ENCODE data around the gene WIPF3. TPM values are rescaled to one million over a fixed set of nuclear protein-coding genes. Genes with fewer than 3 reads are reported as not detected.

Gene WIPF3, protein sequence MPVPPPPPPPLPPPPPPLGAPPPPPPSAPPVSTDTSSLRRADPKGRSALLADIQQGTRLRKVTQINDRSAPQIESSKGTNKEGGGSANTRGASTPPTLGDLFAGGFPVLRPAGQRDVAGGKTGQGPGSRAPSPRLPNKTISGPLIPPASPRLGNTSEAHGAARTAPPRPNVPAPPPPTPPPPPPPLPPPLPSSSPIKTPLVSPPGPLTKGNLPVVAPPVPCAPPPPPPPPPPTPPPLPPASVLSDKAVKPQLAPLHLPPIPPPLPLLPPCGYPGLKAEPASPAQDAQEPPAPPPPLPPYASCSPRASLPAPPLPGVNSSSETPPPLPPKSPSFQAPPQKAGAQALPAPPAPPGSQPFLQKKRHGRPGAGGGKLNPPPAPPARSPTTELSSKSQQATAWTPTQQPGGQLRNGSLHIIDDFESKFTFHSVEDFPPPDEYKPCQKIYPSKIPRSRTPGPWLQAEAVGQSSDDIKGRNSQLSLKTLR
- 4.7 TPM for total RNA-seq

DNA sequence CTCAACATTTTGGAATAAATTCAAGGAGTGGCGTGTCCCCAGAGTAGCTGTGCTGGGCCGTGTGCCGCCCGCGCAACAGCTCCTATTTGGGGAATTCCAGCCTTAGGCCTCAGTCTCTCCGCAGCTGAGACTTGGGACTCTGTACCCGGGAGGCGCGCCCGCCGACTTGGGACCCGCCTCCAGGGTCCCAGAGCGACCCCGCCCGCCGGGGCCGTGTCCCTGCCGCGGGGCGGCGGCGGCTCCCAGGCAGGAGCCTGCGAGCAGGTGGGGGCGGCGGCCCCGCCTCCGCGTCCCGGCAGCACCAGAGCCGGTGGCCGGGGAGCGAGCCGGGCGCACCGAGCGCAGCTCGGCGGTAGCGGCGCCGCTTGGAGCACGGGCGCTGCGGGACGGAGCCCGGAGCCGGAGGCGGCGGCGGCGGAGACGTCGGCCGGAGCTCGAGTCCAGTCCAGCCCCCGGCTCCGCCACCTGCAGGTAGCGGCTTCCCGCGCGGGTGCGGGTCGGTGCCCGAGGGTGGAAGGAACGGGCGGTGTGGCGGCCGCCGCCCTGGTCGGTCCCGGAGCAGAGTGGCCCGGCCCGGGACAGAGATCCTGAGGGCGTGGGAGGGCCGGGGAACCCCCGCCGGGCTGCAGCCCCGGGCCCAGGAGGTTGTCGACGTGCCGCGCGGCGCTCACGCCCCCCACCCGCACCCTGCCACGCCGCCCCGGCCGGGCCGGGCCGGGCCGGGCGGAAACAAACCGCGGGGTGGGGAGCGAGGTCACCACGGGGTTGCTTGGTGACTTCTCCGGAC lies at the start of gene WIPF3:
TSS of gene WIPF3 (plus strand) at position 301 of the 787 bp plus-strand sequence. CDS start 28,217 bp downstream, outside the sequence.
- peak within 1 kb of the TSS; percentile 85 for H3K27ac ChIP-seq (ENCODE audit: low read depth, low read length)
- H3K27me3 ChIP-seq (ENCODE audit: control insufficient read depth in 3 of 3, insufficient read depth in 3 of 3, low read length in 3 of 3): peaks cover 0 to 3% (median 3%) of the 10 kb centered on the region in 3 donors
- peaks cover 3 to 29% (median 17%) of the 10 kb centered on the region in 3 donors for H3K4me1 ChIP-seq (ENCODE audit: control insufficient read depth in 3 of 3, insufficient read depth in 3 of 3, low read length in 3 of 3)
- no peaks in the 10 kb centered on the region for H3K9me3 ChIP-seq (ENCODE audit: control insufficient read depth in 3 of 3, low read length in 3 of 3)
- H3K36me3 ChIP-seq (ENCODE audit: control insufficient read depth in 3 of 3, insufficient read depth in 3 of 3, low read length in 3 of 3): no peaks in the 10 kb centered on the region
- H3K9ac ChIP-seq (ENCODE audit: low read depth in 1 of 3, low read length in 3 of 3): peak within 1 kb of the TSS; percentile 67 to 89 (median 85)
- H3K4me3 ChIP-seq (ENCODE audit: low read length in 3 of 3): peak within 1 kb of the TSS; percentile 76 to 81 (median 78)

DNA sequence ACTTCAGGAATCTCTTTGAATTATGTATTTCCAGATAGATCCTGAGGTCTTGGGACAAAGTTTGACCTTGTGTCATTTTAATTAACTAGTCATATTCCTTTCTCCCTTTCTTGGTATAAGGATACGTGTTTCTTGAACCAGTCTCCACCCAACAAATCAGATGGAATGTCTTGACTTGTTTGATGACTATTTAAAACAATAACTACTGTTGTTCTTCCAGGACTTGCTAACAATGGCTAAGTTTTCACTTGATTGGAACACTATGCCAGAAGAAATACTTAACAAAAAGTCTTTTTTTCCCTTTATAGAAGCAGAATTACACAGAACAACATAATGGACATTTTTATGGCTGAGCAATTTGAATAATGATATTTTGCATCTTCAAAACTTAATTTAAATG lies 43.0 kb upstream of the WIPF3 start:
- no peak overlapping the region for H3K9ac ChIP-seq (ENCODE audit: low read depth in 1 of 3, low read length in 3 of 3)
- no peaks in the 10 kb centered on the region for H3K36me3 ChIP-seq (ENCODE audit: control insufficient read depth in 3 of 3, insufficient read depth in 3 of 3, low read length in 3 of 3)
- no peaks in the 10 kb centered on the region for H3K9me3 ChIP-seq (ENCODE audit: control insufficient read depth in 3 of 3, low read length in 3 of 3)
- peaks cover 0 to 11% (median 9%) of the 10 kb centered on the region in 3 donors for H3K4me1 ChIP-seq (ENCODE audit: control insufficient read depth in 3 of 3, insufficient read depth in 3 of 3, low read length in 3 of 3)
- no peak overlapping the region for H3K27ac ChIP-seq (ENCODE audit: low read depth, low read length)
- H3K27me3 ChIP-seq (ENCODE audit: control insufficient read depth in 3 of 3, insufficient read depth in 3 of 3, low read length in 3 of 3): no peaks in the 10 kb centered on the region
- no peak overlapping the region for H3K4me3 ChIP-seq (ENCODE audit: low read length in 3 of 3)

DNA sequence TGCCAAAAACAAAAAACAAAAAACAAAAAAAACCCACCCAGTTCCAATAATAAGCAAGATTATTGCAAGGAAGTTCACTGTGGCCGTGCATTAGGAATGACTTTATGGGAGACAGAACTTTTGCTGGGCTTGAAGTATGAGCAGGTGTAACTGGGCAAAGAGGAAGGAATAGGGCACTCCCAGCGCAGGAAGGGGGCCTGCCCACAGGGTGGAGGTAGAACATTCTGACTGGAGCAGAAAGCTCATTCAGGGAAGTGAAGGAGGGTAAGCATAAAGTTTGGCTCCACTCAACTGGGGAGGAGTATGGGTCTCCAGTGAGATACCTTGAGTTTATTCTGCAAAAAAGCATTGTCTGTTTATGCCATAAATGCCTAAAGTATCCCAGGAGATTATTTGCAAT lies 42.1 kb upstream of the WIPF3 start:
- H3K36me3 ChIP-seq (ENCODE audit: control insufficient read depth in 3 of 3, insufficient read depth in 3 of 3, low read length in 3 of 3): no peaks in the 10 kb centered on the region
- no peaks in the 10 kb centered on the region for H3K9me3 ChIP-seq (ENCODE audit: control insufficient read depth in 3 of 3, low read length in 3 of 3)
- H3K27ac ChIP-seq (ENCODE audit: low read depth, low read length): no peak overlapping the region
- no peaks in the 10 kb centered on the region for H3K27me3 ChIP-seq (ENCODE audit: control insufficient read depth in 3 of 3, insufficient read depth in 3 of 3, low read length in 3 of 3)
- no peak overlapping the region for H3K4me3 ChIP-seq (ENCODE audit: low read length in 3 of 3)
- peaks cover 0 to 11% (median 9%) of the 10 kb centered on the region in 3 donors for H3K4me1 ChIP-seq (ENCODE audit: control insufficient read depth in 3 of 3, insufficient read depth in 3 of 3, low read length in 3 of 3)
- no peak overlapping the region for H3K9ac ChIP-seq (ENCODE audit: low read depth in 1 of 3, low read length in 3 of 3)

DNA sequence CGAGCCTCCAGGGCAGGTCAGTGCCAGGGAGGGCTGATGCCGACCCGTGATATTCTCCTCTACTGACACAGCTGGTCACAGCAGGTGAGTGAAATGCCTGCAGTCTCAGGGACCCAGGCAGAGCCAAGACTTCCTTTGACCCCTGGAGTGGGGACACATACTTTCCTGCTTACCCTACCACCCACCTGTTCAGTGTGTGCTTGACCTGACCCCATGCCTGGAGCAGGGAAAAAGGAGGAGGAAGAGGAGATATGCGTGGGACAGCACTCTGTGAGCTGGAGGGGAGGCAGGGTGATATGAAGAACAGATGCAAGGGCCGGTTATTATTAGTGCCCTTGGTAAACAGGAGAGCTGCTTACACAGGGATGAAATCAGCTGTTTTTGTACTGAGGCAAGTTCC lies 40.8 kb upstream of the WIPF3 start:
- peaks cover 0 to 11% (median 9%) of the 10 kb centered on the region in 3 donors for H3K4me1 ChIP-seq (ENCODE audit: control insufficient read depth in 3 of 3, insufficient read depth in 3 of 3, low read length in 3 of 3)
- H3K4me3 ChIP-seq (ENCODE audit: low read length in 3 of 3): no peak overlapping the region
- no peaks in the 10 kb centered on the region for H3K36me3 ChIP-seq (ENCODE audit: control insufficient read depth in 3 of 3, insufficient read depth in 3 of 3, low read length in 3 of 3)
- peak overlapping the region in 1 of 3 donors; percentile 64 for H3K9ac ChIP-seq (ENCODE audit: low read depth in 1 of 3, low read length in 3 of 3)
- H3K27me3 ChIP-seq (ENCODE audit: control insufficient read depth in 3 of 3, insufficient read depth in 3 of 3, low read length in 3 of 3): no peaks in the 10 kb centered on the region
- peak overlapping the region; percentile 58 for H3K27ac ChIP-seq (ENCODE audit: low read depth, low read length)
- H3K9me3 ChIP-seq (ENCODE audit: control insufficient read depth in 3 of 3, low read length in 3 of 3): no peaks in the 10 kb centered on the region

DNA sequence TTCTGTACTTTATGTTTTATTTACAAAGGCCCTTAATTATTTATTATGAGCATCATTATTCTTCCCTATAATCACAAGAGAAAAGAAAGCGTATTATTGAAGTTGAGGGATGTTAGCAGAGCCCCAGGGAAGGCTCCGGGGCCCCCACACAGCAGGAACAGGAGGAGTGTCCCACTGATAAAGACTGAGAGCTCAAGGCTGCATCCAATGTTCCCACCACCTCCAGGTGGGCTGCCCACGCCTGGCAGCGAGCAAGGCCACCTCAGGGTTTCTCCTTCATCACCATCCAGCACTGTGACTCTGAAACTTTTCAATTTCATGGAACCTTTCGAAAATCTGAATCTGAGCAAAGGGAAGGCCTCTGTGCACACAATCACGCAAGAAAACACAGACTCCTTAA lies 35.9 kb upstream of the WIPF3 start:
- no peak overlapping the region for H3K9ac ChIP-seq (ENCODE audit: low read depth in 1 of 3, low read length in 3 of 3)
- H3K9me3 ChIP-seq (ENCODE audit: control insufficient read depth in 3 of 3, low read length in 3 of 3): no peaks in the 10 kb centered on the region
- no peak overlapping the region for H3K27ac ChIP-seq (ENCODE audit: low read depth, low read length)
- no peaks in the 10 kb centered on the region for H3K36me3 ChIP-seq (ENCODE audit: control insufficient read depth in 3 of 3, insufficient read depth in 3 of 3, low read length in 3 of 3)
- H3K4me3 ChIP-seq (ENCODE audit: low read length in 3 of 3): no peak overlapping the region
- peaks cover 0 to 9% (median 8%) of the 10 kb centered on the region in 3 donors for H3K4me1 ChIP-seq (ENCODE audit: control insufficient read depth in 3 of 3, insufficient read depth in 3 of 3, low read length in 3 of 3)
- H3K27me3 ChIP-seq (ENCODE audit: control insufficient read depth in 3 of 3, insufficient read depth in 3 of 3, low read length in 3 of 3): no peaks in the 10 kb centered on the region

DNA sequence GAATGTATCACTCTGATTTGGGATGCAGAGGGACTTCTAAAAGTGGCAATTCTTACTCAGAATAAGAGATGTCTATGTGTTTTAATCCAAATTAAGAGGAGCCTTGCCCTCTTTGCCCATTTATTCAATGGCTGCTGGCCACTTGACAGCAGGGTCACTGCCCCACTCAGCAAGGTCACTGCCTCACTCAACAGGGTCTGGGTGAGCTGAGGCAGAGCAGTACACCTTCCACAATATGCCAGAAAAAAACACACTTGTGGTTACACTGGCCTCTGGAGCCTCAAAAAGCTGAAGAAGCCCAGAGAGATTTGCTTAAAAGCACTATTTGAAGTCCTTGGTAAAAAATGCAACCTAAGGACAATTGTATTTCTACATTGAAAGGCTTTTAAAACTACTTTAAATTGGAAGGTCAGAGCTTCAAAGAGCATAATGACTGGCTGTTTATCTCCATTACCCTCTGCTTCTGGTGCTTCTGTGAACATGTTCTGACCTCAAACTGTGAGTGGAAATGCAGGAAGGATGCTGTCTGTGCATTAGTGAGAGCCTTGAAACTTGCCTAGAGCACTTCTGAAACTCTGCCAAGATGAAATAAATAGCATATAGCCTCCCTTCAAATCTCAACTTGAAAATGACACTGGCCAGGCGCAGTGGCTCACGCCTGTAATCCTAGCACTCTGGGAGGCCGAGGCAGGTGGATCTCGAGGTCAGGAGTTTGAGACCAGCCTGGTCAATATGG lies 35.1 kb upstream of the WIPF3 start:
- H3K36me3 ChIP-seq (ENCODE audit: control insufficient read depth in 3 of 3, insufficient read depth in 3 of 3, low read length in 3 of 3): no peaks in the 10 kb centered on the region
- H3K27me3 ChIP-seq (ENCODE audit: control insufficient read depth in 3 of 3, insufficient read depth in 3 of 3, low read length in 3 of 3): no peaks in the 10 kb centered on the region
- H3K4me1 ChIP-seq (ENCODE audit: control insufficient read depth in 3 of 3, insufficient read depth in 3 of 3, low read length in 3 of 3): peaks cover 0 to 1% (median under 1%) of the 10 kb centered on the region in 3 donors
- H3K9ac ChIP-seq (ENCODE audit: low read depth in 1 of 3, low read length in 3 of 3): no peak overlapping the region
- no peak overlapping the region for H3K4me3 ChIP-seq (ENCODE audit: low read length in 3 of 3)
- no peak overlapping the region for H3K27ac ChIP-seq (ENCODE audit: low read depth, low read length)
- no peaks in the 10 kb centered on the region for H3K9me3 ChIP-seq (ENCODE audit: control insufficient read depth in 3 of 3, low read length in 3 of 3)

DNA sequence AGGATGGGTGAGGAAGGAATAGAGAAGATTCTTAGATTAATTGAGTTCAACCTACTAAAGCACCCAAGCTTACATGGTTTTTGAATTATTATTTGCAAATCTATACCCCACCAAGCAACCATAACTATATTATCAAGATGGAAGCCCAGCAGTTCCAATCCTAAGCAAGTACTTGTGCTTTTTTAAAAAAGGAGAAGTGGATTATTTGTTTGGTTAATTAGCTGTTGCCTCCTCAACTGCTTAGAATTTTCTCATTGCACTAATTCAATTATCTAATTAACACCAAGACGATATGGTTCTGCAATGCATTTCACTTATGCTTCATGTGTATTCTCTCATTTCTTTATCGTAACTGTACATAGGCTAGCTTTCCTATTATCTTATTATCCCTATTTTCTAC lies 27.3 kb upstream of the WIPF3 start:
- Histone ChIP-seq H3K4me1 (ENCODE audit: control insufficient read depth in 3 of 3, insufficient read depth in 3 of 3, low read length in 3 of 3) (no peaks in the 10 kb centered on the region), H3K36me3 (ENCODE audit: control insufficient read depth in 3 of 3, insufficient read depth in 3 of 3, low read length in 3 of 3) (no peaks in the 10 kb centered on the region), H3K27ac (ENCODE audit: low read depth, low read length) (no peak overlapping the region), H3K27me3 (ENCODE audit: control insufficient read depth in 3 of 3, insufficient read depth in 3 of 3, low read length in 3 of 3) (no peaks in the 10 kb centered on the region), H3K9me3 (ENCODE audit: control insufficient read depth in 3 of 3, low read length in 3 of 3) (peaks cover 0 to 3% (median 0%) of the 10 kb centered on the region in 3 donors), H3K4me3 (ENCODE audit: low read length in 3 of 3) (no peak overlapping the region), H3K9ac (ENCODE audit: low read depth in 1 of 3, low read length in 3 of 3) (no peak overlapping the region)

DNA sequence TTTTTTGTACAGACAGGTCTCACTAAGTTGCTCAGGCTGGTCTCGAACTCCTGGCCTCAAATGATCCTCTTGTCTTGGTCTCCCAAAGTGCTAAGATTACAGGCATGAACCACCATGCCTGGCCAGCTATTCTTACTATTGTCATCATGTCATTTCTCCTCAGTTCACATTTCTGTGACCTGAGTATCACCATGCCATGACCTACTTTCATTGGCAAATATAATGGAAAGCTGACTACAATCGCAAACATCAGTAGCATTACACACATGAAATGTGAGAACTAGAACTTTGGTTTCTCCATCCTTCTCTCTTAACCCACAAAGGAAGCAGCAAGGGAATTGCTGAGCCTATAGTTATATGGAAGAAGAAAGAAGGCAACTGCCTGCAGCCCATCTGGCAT lies 26.0 kb upstream of the WIPF3 start:
- H3K4me3 ChIP-seq (ENCODE audit: low read length in 3 of 3): no peak overlapping the region
- no peaks in the 10 kb centered on the region for H3K36me3 ChIP-seq (ENCODE audit: control insufficient read depth in 3 of 3, insufficient read depth in 3 of 3, low read length in 3 of 3)
- no peaks in the 10 kb centered on the region for H3K27me3 ChIP-seq (ENCODE audit: control insufficient read depth in 3 of 3, insufficient read depth in 3 of 3, low read length in 3 of 3)
- H3K9me3 ChIP-seq (ENCODE audit: control insufficient read depth in 3 of 3, low read length in 3 of 3): peaks cover 0 to 3% (median 0%) of the 10 kb centered on the region in 3 donors
- no peaks in the 10 kb centered on the region for H3K4me1 ChIP-seq (ENCODE audit: control insufficient read depth in 3 of 3, insufficient read depth in 3 of 3, low read length in 3 of 3)
- H3K27ac ChIP-seq (ENCODE audit: low read depth, low read length): peak overlapping the region; percentile 44
- H3K9ac ChIP-seq (ENCODE audit: low read depth in 1 of 3, low read length in 3 of 3): no peak overlapping the region

DNA sequence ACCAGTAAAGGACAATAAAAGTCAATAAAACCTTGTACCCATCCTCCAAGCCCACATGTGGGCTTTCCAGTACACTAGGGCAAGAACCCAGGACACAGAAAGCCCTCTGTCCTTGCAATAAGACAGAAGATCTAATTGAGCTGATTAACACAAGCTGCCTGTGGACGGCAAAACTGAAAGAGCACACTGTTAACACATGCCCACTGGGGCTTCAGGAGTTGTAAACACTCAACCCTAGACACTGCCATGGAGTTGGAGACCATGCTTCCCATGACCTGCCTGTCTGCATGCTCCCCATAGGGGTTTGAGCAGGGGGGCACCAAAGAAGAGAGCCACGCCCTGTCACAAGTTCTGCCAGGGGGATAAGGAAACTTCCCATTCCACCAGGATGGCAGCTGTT lies 22.6 kb upstream of the WIPF3 start:
- Histone ChIP-seq H3K4me1 (ENCODE audit: control insufficient read depth in 3 of 3, insufficient read depth in 3 of 3, low read length in 3 of 3) (no peaks in the 10 kb centered on the region), H3K27ac (ENCODE audit: low read depth, low read length) (no peak overlapping the region), H3K27me3 (ENCODE audit: control insufficient read depth in 3 of 3, insufficient read depth in 3 of 3, low read length in 3 of 3) (no peaks in the 10 kb centered on the region), H3K36me3 (ENCODE audit: control insufficient read depth in 3 of 3, insufficient read depth in 3 of 3, low read length in 3 of 3) (no peaks in the 10 kb centered on the region), H3K9me3 (ENCODE audit: control insufficient read depth in 3 of 3, low read length in 3 of 3) (peaks cover 0 to 3% (median 0%) of the 10 kb centered on the region in 3 donors), H3K4me3 (ENCODE audit: low read length in 3 of 3) (no peak overlapping the region), H3K9ac (ENCODE audit: low read depth in 1 of 3, low read length in 3 of 3) (no peak overlapping the region)

Measured in skeletal muscle tissue (tissue), 4 donors.